GM18861 (cell line): ENCODE results near the gene SLC6A1.

Experiments
- ATAC-seq: cut with Tn5 transposase; IDR thresholded peaks from one replicate; pipeline ENCODE4 v1.9.1; 2021; ENCODE audit not compliant: unreplicated experiment

The SLC6A1 gene

GRCh38 chr3:10970306-10970960 is 22.1 kb upstream of the SLC6A1 start:
- no peak for ATAC-seq

- ATAC-seq = no peak
Measured at GRCh38 chr3:10972072-10972782, 20.3 kb upstream of the SLC6A1 start.

- no peak for ATAC-seq
Measured at GRCh38 chr3:10973046-10973595, 19.4 kb upstream of the SLC6A1 start.

GRCh38 chr3:10974131-10974530 is 18.4 kb upstream of the SLC6A1 start:
- ATAC-seq = no peak

GRCh38 chr3:10974746-10975375 is 17.7 kb upstream of the SLC6A1 start:
- ATAC-seq = no peak

GRCh38 chr3:10975695-10976234 is 16.8 kb upstream of the SLC6A1 start:
- no peak for ATAC-seq

GRCh38 chr3:10976770-10977169 is 15.8 kb upstream of the SLC6A1 start:
- ATAC-seq = no peak

GRCh38 chr3:10977892-10978510 is 14.5 kb upstream of the SLC6A1 start:
- no peak for ATAC-seq

GRCh38 chr3:10978956-10979355 is 13.6 kb upstream of the SLC6A1 start:
- no peak for ATAC-seq

GRCh38 chr3:10980312-10980711 is 12.2 kb upstream of the SLC6A1 start:
- no peak for ATAC-seq

GRCh38 chr3:10981031-10981430 is 11.5 kb upstream of the SLC6A1 start:
- no peak for ATAC-seq

- ATAC-seq = no peak
Measured at GRCh38 chr3:10981961-10982360, 10.6 kb upstream of the SLC6A1 start.

GRCh38 chr3:10982782-10983181 is 9.8 kb upstream of the SLC6A1 start:
- no peak for ATAC-seq

GRCh38 chr3:10983219-10983916 is 9.2 kb upstream of the SLC6A1 start:
- ATAC-seq = no peak

- ATAC-seq = no peak
Measured at GRCh38 chr3:10984371-10984896, 8.1 kb upstream of the SLC6A1 start.

GRCh38 chr3:10985181-10985580 is 7.4 kb upstream of the SLC6A1 start:
- no peak for ATAC-seq

GRCh38 chr3:10986592-10986991 is 6.0 kb upstream of the SLC6A1 start:
- ATAC-seq = no peak

GRCh38 chr3:10988001-10988665 is 4.4 kb upstream of the SLC6A1 start:
- ATAC-seq = no peak

- ATAC-seq = no peak
Measured at GRCh38 chr3:10988991-10989484, 3.5 kb upstream of the SLC6A1 start.
